IgD-negative memory B cell (primary cell): ENCODE results near the gene KLHDC10. TPM values are rescaled to one million over a fixed set of nuclear protein-coding genes. Genes with fewer than 3 reads are reported as not detected.
A peak's percentile ranks its signal among the peaks of the same experiment; 100 is the strongest.

Experiments
- H3K27ac Mint-ChIP-seq, 3 donors: one replicate each; pipeline ENCODE4 v1.8.0; 2020 to 2022; ENCODE audit warnings: mild to moderate bottlenecking in 3 of 3, mixed read lengths in 3 of 3, moderate library complexity in 1 of 3
- H3K27me3 Mint-ChIP-seq: one replicate; pipeline ENCODE4 v1.8.0; 2021; ENCODE audit warnings: mixed read lengths
- H3K36me3 Mint-ChIP-seq: one replicate; pipeline ENCODE4 v1.8.0; 2020; ENCODE audit warnings: mild to moderate bottlenecking, mixed read lengths
- H3K4me1 Mint-ChIP-seq, 3 donors: one replicate each; pipeline ENCODE4 v1.8.0; 2020 to 2022; ENCODE audit warnings: mixed read lengths in 3 of 3, mild to moderate bottlenecking in 1 of 3
- H3K4me3 Mint-ChIP-seq, 4 donors: one replicate each; pipeline ENCODE4 v1.8.0; 2020 to 2022; ENCODE audit warnings: mild to moderate bottlenecking in 4 of 4, mixed read lengths in 4 of 4, moderate library complexity in 3 of 4
- H3K9me3 Mint-ChIP-seq, 3 donors: one replicate each; pipeline ENCODE4 v1.8.0; 2020 to 2021; ENCODE audit warnings: mixed read lengths in 3 of 3, mild to moderate bottlenecking in 1 of 3
- polyA plus RNA-seq: library from polyadenylated mRNA; unstranded; fragments of 300-500 nt; fragmentation: Illumina TruSeq; gene quantifications from one replicate; pipeline ENCODE4 v1.2.3, GENCODE V29; 2021

The KLHDC10 gene
- polyA plus RNA-seq, 1 donor from 2014 or later: 2.1 TPM

DNA sequence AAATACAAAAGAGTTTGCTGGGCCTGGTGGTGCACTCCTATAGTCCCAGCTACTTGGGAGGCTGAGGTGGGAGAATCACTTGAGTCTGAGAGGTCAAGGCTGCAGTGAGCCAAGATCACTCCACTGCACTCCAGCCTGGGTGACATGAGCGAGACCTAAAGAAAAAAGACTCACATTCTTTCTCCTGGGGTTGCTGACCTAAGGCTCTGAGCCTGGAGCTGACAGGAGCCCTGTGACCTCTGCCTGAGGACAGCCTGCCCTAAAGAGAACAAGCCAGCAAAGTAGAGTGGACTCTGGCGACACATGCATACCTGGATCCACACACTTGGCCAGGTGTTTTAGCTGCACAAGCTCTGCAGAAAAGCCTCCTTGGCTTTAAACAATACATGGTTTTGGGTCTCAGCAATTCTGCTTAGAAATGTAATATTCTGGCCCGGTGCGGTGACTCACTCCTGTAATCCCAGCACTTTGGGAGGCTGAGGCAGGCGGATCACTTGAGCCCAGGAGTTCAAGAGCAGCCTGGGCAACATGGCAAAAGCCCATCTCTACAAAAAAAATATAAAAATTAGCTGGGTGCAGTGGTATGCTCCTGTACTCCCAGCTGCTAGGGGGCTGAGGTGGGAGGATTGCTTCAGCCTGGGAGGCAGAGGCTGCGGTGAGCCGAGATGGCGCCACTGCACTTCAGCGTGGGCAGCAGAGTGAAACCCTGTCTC is 76.5 kb downstream of the KLHDC10 start:
- H3K27ac Mint-ChIP-seq: peak overlapping the region in 2 of 3 donors; percentile 27 to 59
- no peaks in the 10 kb centered on the region for H3K36me3 Mint-ChIP-seq
- H3K27me3 Mint-ChIP-seq: no peaks in the 10 kb centered on the region
- peaks cover 25 to 32% (median 30%) of the 10 kb centered on the region in 3 donors for H3K4me1 Mint-ChIP-seq
- H3K4me3 Mint-ChIP-seq: no peak overlapping the region
- H3K9me3 Mint-ChIP-seq: peaks cover 0 to 4% (median 0%) of the 10 kb centered on the region in 3 donors

DNA sequence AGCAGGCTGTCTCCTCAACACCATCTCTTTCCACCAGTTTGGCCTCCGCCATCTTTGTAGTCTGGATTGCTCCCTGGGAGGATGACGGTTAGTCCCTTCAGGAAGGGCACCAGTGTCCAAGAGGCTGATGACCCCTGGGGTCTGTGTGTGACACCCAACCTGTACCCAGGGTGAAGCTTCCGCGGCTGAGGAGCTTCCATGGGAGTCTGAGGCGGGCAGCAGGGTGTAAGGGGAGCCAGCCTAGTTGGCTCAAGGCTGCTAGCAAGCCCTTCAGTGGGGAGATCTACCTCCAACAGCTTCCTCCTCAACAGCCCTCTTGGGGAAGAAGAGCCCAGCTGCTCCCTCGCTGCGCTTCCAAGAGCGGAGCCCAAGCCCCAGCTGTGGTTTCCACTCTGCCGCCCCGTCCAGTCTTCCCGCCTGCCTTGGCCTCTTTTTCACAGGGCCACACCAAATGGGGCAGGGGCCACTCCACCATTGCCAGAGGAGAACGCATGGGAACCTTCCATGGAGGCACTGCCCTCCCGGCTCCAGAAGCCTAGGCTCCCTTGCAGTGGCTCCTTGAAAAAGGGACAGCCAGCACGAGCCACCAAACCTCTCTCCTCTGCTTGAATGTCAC is 77.5 kb downstream of the KLHDC10 start:
- peaks cover 0 to 4% (median 0%) of the 10 kb centered on the region in 3 donors for H3K9me3 Mint-ChIP-seq
- H3K27me3 Mint-ChIP-seq: no peaks in the 10 kb centered on the region
- H3K4me3 Mint-ChIP-seq: no peak overlapping the region
- H3K27ac Mint-ChIP-seq: peak overlapping the region in 2 of 3 donors; percentile 72 to 91
- H3K36me3 Mint-ChIP-seq: no peaks in the 10 kb centered on the region
- peaks cover 24 to 32% (median 28%) of the 10 kb centered on the region in 3 donors for H3K4me1 Mint-ChIP-seq

DNA sequence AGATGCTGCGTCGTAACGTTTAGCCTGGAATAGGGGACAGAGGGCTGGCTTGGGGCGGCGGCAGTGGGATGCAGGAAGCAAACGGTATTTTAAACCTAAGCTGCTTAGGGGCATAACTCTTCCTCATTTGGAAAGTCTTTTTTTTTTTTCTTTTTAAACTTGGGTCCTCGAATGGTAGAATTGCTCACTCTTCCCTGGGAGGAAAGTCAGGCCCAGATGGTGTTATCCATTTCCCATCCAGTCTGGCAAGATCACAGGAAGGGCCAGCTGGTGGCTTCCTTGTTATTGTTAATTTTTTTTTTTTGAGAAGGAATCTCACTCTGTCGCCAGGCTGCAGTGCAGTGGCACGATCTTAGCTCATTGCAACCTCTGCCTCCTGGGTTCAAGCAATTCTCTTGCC is 78.2 kb downstream of the KLHDC10 start:
- peaks cover 21 to 26% (median 24%) of the 10 kb centered on the region in 3 donors for H3K4me1 Mint-ChIP-seq
- no peaks in the 10 kb centered on the region for H3K36me3 Mint-ChIP-seq
- H3K4me3 Mint-ChIP-seq: peak overlapping the region in 1 of 4 donors; percentile 73
- H3K9me3 Mint-ChIP-seq: peaks cover 0 to 4% (median 0%) of the 10 kb centered on the region in 3 donors
- H3K27me3 Mint-ChIP-seq: no peaks in the 10 kb centered on the region
- H3K27ac Mint-ChIP-seq: peak overlapping the region; percentile 54 to 91 (median 72)

DNA sequence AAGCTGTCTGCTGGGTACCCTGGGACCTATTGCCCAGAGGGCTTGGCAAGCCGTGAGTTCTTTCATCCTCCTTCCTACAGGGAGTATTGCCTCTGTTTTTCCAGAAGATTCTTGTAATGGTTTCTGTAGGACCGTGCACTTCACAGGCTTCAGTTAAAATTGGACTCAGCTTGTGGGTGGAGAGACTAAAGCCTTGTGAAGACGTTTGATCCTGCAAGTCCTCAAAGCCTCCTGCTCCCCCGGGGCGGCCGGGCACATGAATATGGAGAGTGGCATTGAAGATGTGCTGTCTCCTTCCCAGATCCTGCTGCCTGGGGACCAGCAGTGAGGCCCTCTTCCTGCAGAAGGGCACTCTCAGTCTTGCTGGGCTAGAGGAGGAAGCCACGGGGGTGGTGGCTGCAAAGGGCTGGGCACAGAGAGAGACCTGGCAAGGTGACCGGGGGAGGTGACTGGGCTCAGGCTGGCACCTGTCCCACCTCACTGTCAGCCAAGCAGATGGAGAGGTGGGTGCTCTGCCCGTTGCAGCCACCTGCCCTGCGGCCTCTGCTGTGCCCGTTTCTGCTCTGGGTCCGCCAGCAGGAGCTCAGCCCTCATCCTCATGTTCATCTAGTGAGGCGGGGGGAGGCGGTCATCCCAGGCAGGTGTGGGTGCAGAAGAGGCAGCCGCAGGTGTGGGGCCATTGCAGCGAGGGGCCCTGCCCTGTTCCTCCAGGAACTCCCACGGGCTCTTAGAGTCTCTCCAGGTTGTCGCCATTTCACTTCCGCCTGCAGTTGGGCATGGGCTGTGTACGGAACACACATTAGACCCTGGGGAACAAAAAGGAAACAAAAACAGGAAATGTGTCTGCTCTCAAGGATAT is 79.2 kb downstream of the KLHDC10 start:
- Mint-ChIP-seq H3K9me3 (peaks cover 0 to 4% (median 0%) of the 10 kb centered on the region in 3 donors), H3K27me3 (no peaks in the 10 kb centered on the region), H3K4me3 (peak overlapping the region; percentile 49 to 88 (median 75)), H3K36me3 (no peaks in the 10 kb centered on the region), H3K4me1 (peaks cover 21 to 24% (median 23%) of the 10 kb centered on the region in 3 donors), H3K27ac (peak overlapping the region; percentile 72 to 97 (median 88))

DNA sequence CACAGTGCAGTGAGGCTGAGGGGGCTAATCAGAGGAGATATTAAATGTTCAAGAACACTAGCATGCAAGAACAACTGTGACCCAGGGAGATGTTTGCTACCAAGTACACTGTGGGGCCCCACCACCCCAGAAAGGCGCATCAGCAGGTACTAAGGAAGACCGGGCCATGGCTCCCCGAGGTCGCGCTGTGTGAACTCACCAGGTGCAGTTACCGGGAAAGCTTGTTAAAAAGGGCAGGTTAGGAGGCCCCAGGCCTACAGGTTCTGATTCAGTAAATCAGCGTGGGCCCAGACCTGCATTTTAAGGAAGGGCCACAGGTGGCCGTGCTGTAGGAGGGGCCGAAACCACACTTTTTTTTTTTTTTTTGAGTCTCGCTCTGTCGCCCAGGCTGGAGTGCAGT is 80.3 kb downstream of the KLHDC10 start:
- Mint-ChIP-seq H3K27me3 (no peaks in the 10 kb centered on the region), H3K4me1 (peaks cover 19 to 24% (median 19%) of the 10 kb centered on the region in 3 donors), H3K27ac (peak overlapping the region; percentile 72 to 97 (median 86)), H3K9me3 (peaks cover 0 to 4% (median 0%) of the 10 kb centered on the region in 3 donors), H3K36me3 (no peaks in the 10 kb centered on the region), H3K4me3 (peak overlapping the region in 3 of 4 donors; percentile 47 to 84 (median 72))

DNA sequence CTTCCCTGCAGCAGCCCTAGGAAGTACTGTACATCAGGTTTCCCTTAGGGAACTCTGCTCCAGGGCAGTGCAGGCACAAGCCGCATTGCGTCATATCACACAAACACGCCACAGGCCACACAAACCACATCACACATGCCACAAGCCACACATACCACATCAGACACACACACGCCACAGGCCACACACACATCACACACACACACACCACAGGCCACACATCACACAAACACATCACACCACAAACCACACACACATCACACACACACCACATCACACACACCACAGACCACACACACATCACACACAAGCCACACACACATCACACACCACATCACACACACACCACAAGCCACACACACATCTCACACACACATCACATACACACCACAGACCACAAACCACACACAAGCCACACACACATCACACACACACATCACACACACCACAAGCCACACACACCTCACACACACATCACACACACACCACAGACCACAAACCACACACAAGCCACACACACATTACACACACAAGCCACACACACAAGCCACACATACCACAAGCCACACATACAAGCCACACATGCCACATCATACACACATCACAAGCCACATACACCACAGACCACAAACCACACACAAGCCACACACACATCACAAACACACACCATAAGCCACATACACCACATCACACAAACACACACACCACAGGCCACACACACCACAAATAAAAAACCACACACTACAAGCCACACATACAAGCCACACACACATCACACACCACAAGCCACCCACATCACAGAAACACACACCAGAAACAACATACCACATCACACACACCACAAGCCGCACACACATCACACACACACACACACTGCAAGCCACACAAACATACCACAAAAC is 81.5 kb downstream of the KLHDC10 start:
- H3K4me3 Mint-ChIP-seq: no peak overlapping the region
- peaks cover 0 to 4% (median 0%) of the 10 kb centered on the region in 3 donors for H3K9me3 Mint-ChIP-seq
- no peaks in the 10 kb centered on the region for H3K27me3 Mint-ChIP-seq
- peaks cover 14 to 18% (median 18%) of the 10 kb centered on the region in 3 donors for H3K4me1 Mint-ChIP-seq
- H3K36me3 Mint-ChIP-seq: no peaks in the 10 kb centered on the region
- H3K27ac Mint-ChIP-seq: no peak overlapping the region

GRCh38 chr7:130152493-130153210 is 82.3 kb downstream of the KLHDC10 start:
- Mint-ChIP-seq H3K9me3 (peaks cover 0 to 4% (median 0%) of the 10 kb centered on the region in 3 donors), H3K36me3 (peaks cover 4% of the 10 kb centered on the region), H3K4me3 (no peak overlapping the region), H3K4me1 (peaks cover 14 to 18% (median 18%) of the 10 kb centered on the region in 3 donors), H3K27ac (no peak overlapping the region), H3K27me3 (no peaks in the 10 kb centered on the region)

GRCh38 chr7:130153211-130153908 is 83.0 kb downstream of the KLHDC10 start:
- Mint-ChIP-seq H3K36me3 (peaks cover 5% of the 10 kb centered on the region), H3K4me3 (no peak overlapping the region), H3K27me3 (no peaks in the 10 kb centered on the region), H3K9me3 (peaks cover 0 to 4% (median 0%) of the 10 kb centered on the region in 3 donors), H3K4me1 (peaks cover 14 to 15% (median 14%) of the 10 kb centered on the region in 3 donors), H3K27ac (no peak overlapping the region)

DNA sequence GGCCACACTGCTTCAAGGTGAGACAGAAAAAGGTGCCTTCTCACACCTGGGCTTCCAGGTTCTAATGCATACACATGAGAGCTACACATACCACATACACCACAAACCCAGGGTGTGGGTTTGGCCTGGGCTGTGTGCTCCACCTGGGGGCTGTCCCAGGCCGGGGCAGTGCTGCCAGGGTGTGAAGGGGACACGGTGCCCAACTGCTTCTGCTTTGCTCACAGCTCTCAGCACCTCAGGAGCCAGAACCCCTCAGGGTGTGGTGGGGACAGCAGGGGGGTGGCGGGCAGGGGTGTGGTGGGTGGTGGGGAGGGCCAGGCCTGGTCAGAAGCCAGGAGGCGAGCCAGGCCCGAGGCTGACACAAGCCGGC is 83.8 kb downstream of the KLHDC10 start:
- no peak overlapping the region for H3K27ac Mint-ChIP-seq
- H3K36me3 Mint-ChIP-seq: peaks cover 8% of the 10 kb centered on the region

DNA sequence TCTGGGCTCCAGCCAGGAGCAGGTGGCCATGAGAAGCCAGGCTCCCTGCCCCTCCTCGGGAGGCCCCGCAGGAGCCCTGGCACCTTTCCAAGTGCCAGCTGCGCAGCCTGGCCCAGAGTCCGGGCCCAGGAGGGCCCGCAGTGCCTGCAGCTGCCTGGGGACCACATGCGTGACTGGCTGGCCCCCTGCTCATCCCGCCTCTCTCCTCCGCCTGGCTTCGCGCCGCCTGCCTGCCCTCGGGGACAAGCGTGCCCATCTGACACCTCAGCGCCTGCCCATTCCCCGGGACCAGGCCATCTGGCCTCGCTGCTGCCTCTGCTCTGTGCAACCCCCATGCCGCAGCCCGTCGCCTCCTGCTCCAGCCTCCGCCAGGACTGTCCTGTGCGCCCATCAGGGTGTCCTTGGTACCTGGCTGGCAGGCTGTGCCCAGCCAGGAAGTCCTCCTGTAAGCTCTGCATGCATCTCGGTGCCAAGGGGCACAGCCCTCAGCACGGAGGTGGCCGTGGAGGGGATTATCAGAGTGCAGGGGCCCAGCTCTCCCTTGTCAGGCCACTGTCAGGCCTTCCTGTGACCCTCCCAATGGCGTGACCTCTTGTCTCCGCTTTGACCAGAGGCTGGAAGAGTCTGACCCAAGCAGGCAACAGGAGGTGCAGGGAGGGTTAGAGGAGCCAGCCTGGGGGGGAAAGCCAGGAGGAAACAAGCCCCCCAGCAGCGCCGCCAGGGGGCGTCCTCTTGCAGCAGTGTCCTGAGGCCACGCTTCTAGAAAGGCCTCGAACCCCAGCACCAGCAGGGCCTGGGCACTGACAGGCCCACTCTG is 84.4 kb downstream of the KLHDC10 start:
- Mint-ChIP-seq H3K9me3 (peaks cover 0 to 6% (median 0%) of the 10 kb centered on the region in 3 donors), H3K27me3 (no peaks in the 10 kb centered on the region), H3K4me1 (peaks cover 6 to 9% (median 7%) of the 10 kb centered on the region in 3 donors), H3K4me3 (peak overlapping the region in 1 of 4 donors; percentile 73), H3K27ac (no peak overlapping the region), H3K36me3 (peaks cover 9% of the 10 kb centered on the region)

More for the DNA sequence above, 83.8 kb downstream of the KLHDC10 start:
- no peak overlapping the region for H3K4me3 Mint-ChIP-seq
- H3K4me1 Mint-ChIP-seq: peaks cover 11 to 13% (median 13%) of the 10 kb centered on the region in 3 donors
- peaks cover 0 to 6% (median 0%) of the 10 kb centered on the region in 3 donors for H3K9me3 Mint-ChIP-seq
- H3K27me3 Mint-ChIP-seq: no peaks in the 10 kb centered on the region

- H3K4me1 Mint-ChIP-seq: peaks cover 0 to 2% (median 0%) of the 10 kb centered on the region in 3 donors
- H3K9me3 Mint-ChIP-seq: peaks cover 0 to 4% (median 2%) of the 10 kb centered on the region in 3 donors
- no peak overlapping the region for H3K27ac Mint-ChIP-seq
- peak overlapping the region in 1 of 4 donors; percentile 44 for H3K4me3 Mint-ChIP-seq
- no peaks in the 10 kb centered on the region for H3K27me3 Mint-ChIP-seq
- peaks cover 13% of the 10 kb centered on the region for H3K36me3 Mint-ChIP-seq
These were observed 85.8 kb downstream of the KLHDC10 start for GRCh38 chr7:130156140-130156539.

GRCh38 chr7:130157700-130158099 is 87.4 kb downstream of the KLHDC10 start:
- Mint-ChIP-seq H3K4me1 (peaks cover 0 to 2% (median 0%) of the 10 kb centered on the region in 3 donors), H3K4me3 (no peak overlapping the region), H3K9me3 (peaks cover 0 to 4% (median 2%) of the 10 kb centered on the region in 3 donors), H3K36me3 (peaks cover 17% of the 10 kb centered on the region), H3K27ac (no peak overlapping the region), H3K27me3 (no peaks in the 10 kb centered on the region)
